Measurements from ENCODE around the gene HSPD1. TPM values are rescaled to one million over a fixed set of nuclear protein-coding genes. Genes with fewer than 3 reads are reported as not detected.

HSPD1 gene
- 87.9 and 126 TPM in 2 replicates for total RNA-seq

GRCh38 chr2:197499594-197500502 is at the start of gene HSPD1, which contains the start of gene HSPE1:
HSPD1 (minus strand) TSS chr2:197499840; CDS start chr2:197498848, 992 bp downstream.
HSPE1 (plus strand) TSS chr2:197500379; CDS start chr2:197500437, 58 bp downstream.

GRCh38 chr2:197515739-197516392 is 16.2 kb upstream of the HSPD1 start, which contains the start of gene MOB4:
MOB4 (plus strand) TSS chr2:197516066; CDS start chr2:197516087, 21 bp downstream.

GRCh38 chr2:197453123-197453913 is 46.3 kb downstream of the HSPD1 start, which contains the start of gene COQ10B:
COQ10B (plus strand) TSS chr2:197453552; CDS start chr2:197453561, 9 bp downstream.

Small RNAs within 50 kb of the gene (small RNA-seq; reads per million reads assigned to genes)
- gene AC020550.1 (not detected), gene RNU6-1029P (not detected)

Other genes with a start within 250 kb of the HSPD1 start
- gene ANKRD44, start 189.1 kb downstream of the HSPD1 start, total RNA-seq = 7.1 and 8.1 TPM in 2 replicates
- gene SF3B1, start 64.8 kb downstream of the HSPD1 start, total RNA-seq = 272 and 273 TPM in 2 replicates
- gene COQ10B, start 46.3 kb downstream of the HSPD1 start, total RNA-seq = 20.8 and 40.3 TPM in 2 replicates
- 30.2 and 44.9 TPM in 2 replicates for gene HSPE1, start 539 bp upstream of the HSPD1 start, total RNA-seq
- 23.9 and 32.8 TPM in 2 replicates for gene MOB4, start 16.2 kb upstream of the HSPD1 start, total RNA-seq
- gene RFTN2, start 175.7 kb upstream of the HSPD1 start, total RNA-seq = not detected in 2 replicates
- 1.6 and 4.3 TPM in 2 replicates for gene MARS2, start 205.5 kb upstream of the HSPD1 start, total RNA-seq

Data from placental epithelial cell (primary cell).